Smooth muscle cell (in vitro differentiated cells): ENCODE data around the gene LDLRAD4. TPM values are rescaled to one million over a fixed set of nuclear protein-coding genes. Genes with fewer than 3 reads are reported as not detected.

Experiments
- DNase-seq: peaks from one replicate; lab custom pipeline; 2025; ENCODE audit not compliant: unreplicated experiment; lab: John Stamatoyannopoulos, UW
- H2AFZ ChIP-seq: fragments of 200-600 bp; sonication (generic); 2 replicates; pipeline ENCODE4 v1.6.0; 2016; ENCODE audit warnings: antibody characterized with exemption, low read depth, mild to moderate bottlenecking
- H3F3A ChIP-seq: fragments of 200-600 bp; sonication (generic); 2 replicates; pipeline ENCODE4 v1.6.0; 2017; ENCODE audit warnings: antibody characterized with exemption, low read depth
- H3K27ac ChIP-seq: fragments of 200-600 bp; sonication (generic); 2 replicates; pipeline ENCODE4 v1.5.1; 2016; ENCODE audit warnings: low read depth, mild to moderate bottlenecking
- H3K27me3 ChIP-seq: fragments of 200-600 bp; sonication (generic); 2 replicates; pipeline ENCODE4 v1.6.1; 2016; ENCODE audit warnings: low read depth, mild to moderate bottlenecking
- H3K36me3 ChIP-seq: fragments of 200-600 bp; sonication (generic); 2 replicates; pipeline ENCODE4 v1.5.1; 2016; ENCODE audit warnings: low read depth
- H3K4me1 ChIP-seq: fragments of 200-600 bp; sonication (generic); 2 replicates; pipeline ENCODE4 v1.5.1; 2016; ENCODE audit warnings: low read depth
- H3K4me2 ChIP-seq: fragments of 200-600 bp; sonication (generic); 2 replicates; pipeline ENCODE4 v1.6.0; 2016; ENCODE audit warnings: mild to moderate bottlenecking
- H3K4me3 ChIP-seq: fragments of 200-600 bp; sonication (generic); 2 replicates; pipeline ENCODE4 v1.5.1; 2016; ENCODE audit warnings: mild to moderate bottlenecking
- H3K79me2 ChIP-seq: fragments of 200-600 bp; sonication (generic); 2 replicates; pipeline ENCODE4 v1.6.0; 2016; ENCODE audit warnings: low read depth, mild to moderate bottlenecking
- H3K9ac ChIP-seq: fragments of 200-600 bp; sonication (generic); 2 replicates; pipeline ENCODE4 v1.6.0; 2016; ENCODE audit warnings: low read depth
- H3K9me3 ChIP-seq: fragments of 200-600 bp; sonication (generic); replicated peaks from 2 replicates; pipeline ENCODE4 v1.5.1; 2016; ENCODE audit warnings: low read depth
- H4K20me1 ChIP-seq: fragments of 200-600 bp; sonication (generic); 2 replicates; pipeline ENCODE4 v1.6.0; 2016; ENCODE audit warnings: low read depth
- CTCF ChIP-seq: fragments of 200-600 bp; sonication (generic); IDR thresholded peaks from 2 replicates; pipeline ENCODE4 v1.5.1; 2017; ENCODE audit warnings: borderline replicate concordance, mild to moderate bottlenecking, antibody characterized with exemption; ENCODE audit not compliant: insufficient read depth, poor library complexity, severe bottlenecking
- WGBS: methylation state at CpG from one replicate; pipeline ENCODE4 v1.1.7; 2016; ENCODE audit warnings: low lambda C conversion rate; 5-methylcytosine and 5-hydroxymethylcytosine counted together
- polyA plus RNA-seq: library from polyadenylated mRNA; unstranded; fragments of >200 nt; fragmentation: Nextera tagmentation; extraction: Ambion mirVana; gene quantifications from 2 replicates; pipeline ENCODE4 v1.2.1, GENCODE V29; 2016
- total RNA-seq: library from RNA; depleted of rRNA; stranded (reverse); fragments of >200 nt; gene quantifications from 2 replicates; pipeline ENCODE4 v1.2.3, GENCODE V29; 2014

LDLRAD4 gene
- total and polyA plus RNA-seq, 2 experiments from 2014 or later = 36.2 to 48.3 TPM

GRCh38 chr18:13414521-13414920, 196.0 kb downstream of the LDLRAD4 start:
- no peak overlapping the region for H3K4me3 ChIP-seq
- WGBS = 82% methylated on average over 4 of the region's 4 CpGs
- H3K9ac ChIP-seq = no peak overlapping the region

GRCh38 chr18:13415736-13416135, 197.2 kb downstream of the LDLRAD4 start:
- WGBS = 96% methylated on average over 12 of the region's 12 CpGs
- DNase-seq = no peak
- H4K20me1 ChIP-seq = peaks cover 17% of the 10 kb centered on the region

More at GRCh38 chr18:13414521-13414920, 196.0 kb downstream of the LDLRAD4 start:
- Histone ChIP-seq H3K4me1 (no peaks in the 10 kb centered on the region), H4K20me1 (peaks cover 17% of the 10 kb centered on the region), H3K79me2 (peaks cover 29% of the 10 kb centered on the region), H3K27ac (no peak overlapping the region), H3K36me3 (no peaks in the 10 kb centered on the region), H3F3A (no peaks in the 10 kb centered on the region), H3K27me3 (no peaks in the 10 kb centered on the region), H3K9me3 (no peaks in the 10 kb centered on the region), H3K4me2 (no peak overlapping the region), H2AFZ (no peak overlapping the region)
- no peak for DNase-seq
- no peak for TF ChIP-seq CTCF

GRCh38 chr18:13416208-13416607, 197.6 kb downstream of the LDLRAD4 start:
- Histone ChIP-seq H3K36me3 (no peaks in the 10 kb centered on the region), H3K27me3 (no peaks in the 10 kb centered on the region), H3K4me3 (no peak overlapping the region), H3F3A (no peaks in the 10 kb centered on the region), H3K79me2 (peaks cover 36% of the 10 kb centered on the region), H4K20me1 (peaks cover 17% of the 10 kb centered on the region), H3K4me2 (no peak overlapping the region), H2AFZ (no peak overlapping the region), H3K27ac (no peak overlapping the region), H3K9me3 (no peaks in the 10 kb centered on the region), H3K4me1 (no peaks in the 10 kb centered on the region), H3K9ac (no peak overlapping the region)
- WGBS = 93% methylated on average over 7 of the region's 7 CpGs
- no peak for TF ChIP-seq CTCF
- no peak for DNase-seq

More at GRCh38 chr18:13415736-13416135, 197.2 kb downstream of the LDLRAD4 start:
- Histone ChIP-seq H3K4me3 (no peak overlapping the region), H2AFZ (no peak overlapping the region), H3K27me3 (no peaks in the 10 kb centered on the region), H3K27ac (no peak overlapping the region), H3F3A (no peaks in the 10 kb centered on the region), H3K4me2 (no peak overlapping the region), H3K36me3 (no peaks in the 10 kb centered on the region), H3K4me1 (no peaks in the 10 kb centered on the region), H3K79me2 (peaks cover 36% of the 10 kb centered on the region), H3K9ac (no peak overlapping the region), H3K9me3 (no peaks in the 10 kb centered on the region)
- no peak for TF ChIP-seq CTCF

- no peak overlapping the region for H2AFZ ChIP-seq
- DNase-seq = no peak
- no peaks in the 10 kb centered on the region for H3K4me1 ChIP-seq
- H3K36me3 ChIP-seq = no peaks in the 10 kb centered on the region
- no peak overlapping the region for H3K27ac ChIP-seq
- no peak overlapping the region for H3K4me2 ChIP-seq
- H3F3A ChIP-seq = no peaks in the 10 kb centered on the region
- H3K9me3 ChIP-seq = no peaks in the 10 kb centered on the region
- no peaks in the 10 kb centered on the region for H3K27me3 ChIP-seq
- H3K9ac ChIP-seq = no peak overlapping the region
- H3K4me3 ChIP-seq = no peak overlapping the region
- H4K20me1 ChIP-seq = peaks cover 19% of the 10 kb centered on the region
- no peak for TF ChIP-seq CTCF
- 81% methylated on average over 3 of the region's 3 CpGs for WGBS
- H3K79me2 ChIP-seq = peaks cover 34% of the 10 kb centered on the region
Measured at GRCh38 chr18:13416848-13417247, 198.3 kb downstream of the LDLRAD4 start.
